ENCODE results near the gene IGFBP3.

DNA sequence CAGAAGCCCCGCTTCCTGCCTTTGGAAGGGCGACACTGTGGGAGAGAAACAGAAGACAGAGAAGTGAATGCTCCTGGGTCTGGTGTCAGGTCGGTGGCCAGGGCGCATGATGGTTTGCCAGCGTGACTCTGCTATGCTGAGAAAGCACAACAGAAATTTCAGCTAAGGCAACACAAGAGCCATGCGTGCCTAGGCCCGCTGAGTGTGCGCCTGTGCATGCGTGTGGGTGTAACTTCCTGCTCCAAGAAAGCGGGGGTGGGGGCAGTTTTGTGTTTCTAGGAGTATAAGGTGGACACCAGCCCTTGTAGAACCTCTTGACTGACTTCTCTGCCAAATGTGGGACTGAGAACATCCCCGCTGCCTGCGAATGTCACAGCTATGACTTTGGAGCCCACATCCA is 6.2 kb downstream of the IGFBP3 start:
- TF ChIP-seq EZH2 (IDR thresholded peaks at IDR 0.05; ENCODE audit: low read length, missing control alignments) (no peak), CTCF (conservative IDR thresholded peaks at IDR 0.05 in 1 of 2, IDR thresholded peaks at IDR 0.05 in 1 of 2; ENCODE audit: low read depth in 1 of 2, low read length in 2 of 2) (no peak)
